WTC11 (cell line): ENCODE results near the gene GPR108.

Source experiments
- ETV6 ChIP-seq: sonication (generic); formaldehyde crosslinking; IDR thresholded peaks from 2 replicates; pipeline ENCODE4 v1.8.1; 2022; ENCODE audit warnings: mild to moderate bottlenecking, missing genetic modification reagents
- IRF2 ChIP-seq: sonication (generic); formaldehyde crosslinking; IDR thresholded peaks from 2 replicates; pipeline ENCODE4 v1.8.0; 2022; ENCODE audit warnings: low read depth, missing genetic modification reagents, borderline replicate concordance
- KAT7 ChIP-seq: sonication (generic); formaldehyde crosslinking; IDR thresholded peaks from 2 replicates; pipeline ENCODE4 v1.8.1; 2023; ENCODE audit warnings: missing genetic modification reagents, mild to moderate bottlenecking, borderline replicate concordance
- NFATC4 ChIP-seq: fragments of 250-450 bp; sonication (Bioruptor Pico); IDR thresholded peaks from 2 replicates; pipeline ENCODE4 v1.9.0; 2021; ENCODE audit warnings: mild to moderate bottlenecking
- NR3C1 ChIP-seq: sonication (generic); formaldehyde crosslinking; conservative IDR thresholded peaks from 2 replicates; pipeline ENCODE4 v1.8.1; 2023; ENCODE audit warnings: low read depth, mild to moderate bottlenecking, missing genetic modification reagents
- TCF7 ChIP-seq: sonication (generic); formaldehyde crosslinking; IDR thresholded peaks from 2 replicates; pipeline ENCODE4 v1.8.0; 2022; ENCODE audit warnings: mild to moderate bottlenecking, low read depth, missing genetic modification reagents, moderate library complexity
- ZNF232 ChIP-seq: sonication (generic); formaldehyde crosslinking; IDR thresholded peaks from 2 replicates; pipeline ENCODE4 v1.8.0; 2022; ENCODE audit warnings: mild to moderate bottlenecking, missing genetic modification reagents
- TF ChIP-seq, protein P1 (sequence below): fragments of 200-600 bp; IDR thresholded peaks from 2 replicates; pipeline ENCODE4 v1.8.0; 2022; ENCODE audit warnings: antibody characterized with exemption
- TF ChIP-seq, protein P2 (sequence below): sonication (generic); formaldehyde crosslinking; IDR thresholded peaks from 2 replicates; pipeline ENCODE4 v1.8.0; 2023; ENCODE audit warnings: missing genetic modification reagents
- TF ChIP-seq, protein P3 (sequence below): sonication (generic); formaldehyde crosslinking; IDR thresholded peaks from 2 replicates; pipeline ENCODE4 v1.8.1; 2023; ENCODE audit warnings: mild to moderate bottlenecking, missing genetic modification reagents
- TF ChIP-seq, protein P4 (sequence below): fragments of 250-450 bp; sonication (Bioruptor Pico); conservative IDR thresholded peaks from 2 replicates; pipeline ENCODE4 v1.9.0; 2021; ENCODE audit warnings: mild to moderate bottlenecking
- TF ChIP-seq, protein P5 (sequence below): sonication (generic); formaldehyde crosslinking; IDR thresholded peaks from 2 replicates; pipeline ENCODE4 v1.8.1; 2022; ENCODE audit warnings: missing genetic modification reagents, borderline replicate concordance
- TF ChIP-seq, protein P6 (sequence below): sonication (generic); formaldehyde crosslinking; IDR thresholded peaks from 2 replicates; pipeline ENCODE4 v1.8.0; 2023; ENCODE audit warnings: mild to moderate bottlenecking, missing genetic modification reagents
- TF ChIP-seq, protein P7 (sequence below): sonication (generic); formaldehyde crosslinking; IDR thresholded peaks from 2 replicates; pipeline ENCODE4 v1.8.1; 2023; ENCODE audit warnings: mild to moderate bottlenecking, missing genetic modification reagents, moderate library complexity

DNA sequence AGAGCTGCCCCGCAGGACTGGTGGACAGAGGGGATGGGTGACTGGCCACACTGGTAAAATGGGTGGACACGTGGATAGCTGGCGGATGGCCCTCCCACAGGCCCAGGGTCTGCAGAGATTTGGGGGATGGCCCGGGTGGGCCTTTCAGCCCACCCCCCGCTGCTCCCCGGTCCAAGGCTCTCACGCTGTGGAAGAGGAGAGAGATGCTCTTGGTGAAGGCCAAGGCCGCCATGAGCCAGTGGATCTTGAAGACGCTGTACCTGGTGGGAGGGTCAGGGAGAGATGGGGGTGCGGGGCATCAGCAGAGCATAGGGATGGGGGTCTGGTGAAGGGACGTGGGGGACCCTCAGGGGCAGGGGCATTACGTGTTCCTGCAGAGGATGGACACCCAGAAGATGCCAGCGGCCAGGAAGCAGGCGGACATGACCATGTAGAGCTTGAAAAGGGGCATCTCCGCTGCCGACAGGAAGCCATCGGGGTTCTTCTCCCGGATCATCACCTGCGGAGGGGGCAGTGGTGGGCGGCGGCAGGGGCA is 4.5 kb downstream of the GPR108 start:
- TF ChIP-seq, protein P1, sequence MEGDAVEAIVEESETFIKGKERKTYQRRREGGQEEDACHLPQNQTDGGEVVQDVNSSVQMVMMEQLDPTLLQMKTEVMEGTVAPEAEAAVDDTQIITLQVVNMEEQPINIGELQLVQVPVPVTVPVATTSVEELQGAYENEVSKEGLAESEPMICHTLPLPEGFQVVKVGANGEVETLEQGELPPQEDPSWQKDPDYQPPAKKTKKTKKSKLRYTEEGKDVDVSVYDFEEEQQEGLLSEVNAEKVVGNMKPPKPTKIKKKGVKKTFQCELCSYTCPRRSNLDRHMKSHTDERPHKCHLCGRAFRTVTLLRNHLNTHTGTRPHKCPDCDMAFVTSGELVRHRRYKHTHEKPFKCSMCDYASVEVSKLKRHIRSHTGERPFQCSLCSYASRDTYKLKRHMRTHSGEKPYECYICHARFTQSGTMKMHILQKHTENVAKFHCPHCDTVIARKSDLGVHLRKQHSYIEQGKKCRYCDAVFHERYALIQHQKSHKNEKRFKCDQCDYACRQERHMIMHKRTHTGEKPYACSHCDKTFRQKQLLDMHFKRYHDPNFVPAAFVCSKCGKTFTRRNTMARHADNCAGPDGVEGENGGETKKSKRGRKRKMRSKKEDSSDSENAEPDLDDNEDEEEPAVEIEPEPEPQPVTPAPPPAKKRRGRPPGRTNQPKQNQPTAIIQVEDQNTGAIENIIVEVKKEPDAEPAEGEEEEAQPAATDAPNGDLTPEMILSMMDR = no peak
- no peak for TF ChIP-seq IRF2
- no peak for TF ChIP-seq NFATC4 (CRISPR knock-in tag)
- TF ChIP-seq, protein P2, sequence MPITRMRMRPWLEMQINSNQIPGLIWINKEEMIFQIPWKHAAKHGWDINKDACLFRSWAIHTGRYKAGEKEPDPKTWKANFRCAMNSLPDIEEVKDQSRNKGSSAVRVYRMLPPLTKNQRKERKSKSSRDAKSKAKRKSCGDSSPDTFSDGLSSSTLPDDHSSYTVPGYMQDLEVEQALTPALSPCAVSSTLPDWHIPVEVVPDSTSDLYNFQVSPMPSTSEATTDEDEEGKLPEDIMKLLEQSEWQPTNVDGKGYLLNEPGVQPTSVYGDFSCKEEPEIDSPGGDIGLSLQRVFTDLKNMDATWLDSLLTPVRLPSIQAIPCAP (CRISPR knock-in tag) = no peak
- TF ChIP-seq, protein P3, sequence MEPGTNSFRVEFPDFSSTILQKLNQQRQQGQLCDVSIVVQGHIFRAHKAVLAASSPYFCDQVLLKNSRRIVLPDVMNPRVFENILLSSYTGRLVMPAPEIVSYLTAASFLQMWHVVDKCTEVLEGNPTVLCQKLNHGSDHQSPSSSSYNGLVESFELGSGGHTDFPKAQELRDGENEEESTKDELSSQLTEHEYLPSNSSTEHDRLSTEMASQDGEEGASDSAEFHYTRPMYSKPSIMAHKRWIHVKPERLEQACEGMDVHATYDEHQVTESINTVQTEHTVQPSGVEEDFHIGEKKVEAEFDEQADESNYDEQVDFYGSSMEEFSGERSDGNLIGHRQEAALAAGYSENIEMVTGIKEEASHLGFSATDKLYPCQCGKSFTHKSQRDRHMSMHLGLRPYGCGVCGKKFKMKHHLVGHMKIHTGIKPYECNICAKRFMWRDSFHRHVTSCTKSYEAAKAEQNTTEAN (CRISPR knock-in tag) = no peak
- TF ChIP-seq ETV6 (CRISPR knock-in tag) = no peak
- TF ChIP-seq, protein P4, sequence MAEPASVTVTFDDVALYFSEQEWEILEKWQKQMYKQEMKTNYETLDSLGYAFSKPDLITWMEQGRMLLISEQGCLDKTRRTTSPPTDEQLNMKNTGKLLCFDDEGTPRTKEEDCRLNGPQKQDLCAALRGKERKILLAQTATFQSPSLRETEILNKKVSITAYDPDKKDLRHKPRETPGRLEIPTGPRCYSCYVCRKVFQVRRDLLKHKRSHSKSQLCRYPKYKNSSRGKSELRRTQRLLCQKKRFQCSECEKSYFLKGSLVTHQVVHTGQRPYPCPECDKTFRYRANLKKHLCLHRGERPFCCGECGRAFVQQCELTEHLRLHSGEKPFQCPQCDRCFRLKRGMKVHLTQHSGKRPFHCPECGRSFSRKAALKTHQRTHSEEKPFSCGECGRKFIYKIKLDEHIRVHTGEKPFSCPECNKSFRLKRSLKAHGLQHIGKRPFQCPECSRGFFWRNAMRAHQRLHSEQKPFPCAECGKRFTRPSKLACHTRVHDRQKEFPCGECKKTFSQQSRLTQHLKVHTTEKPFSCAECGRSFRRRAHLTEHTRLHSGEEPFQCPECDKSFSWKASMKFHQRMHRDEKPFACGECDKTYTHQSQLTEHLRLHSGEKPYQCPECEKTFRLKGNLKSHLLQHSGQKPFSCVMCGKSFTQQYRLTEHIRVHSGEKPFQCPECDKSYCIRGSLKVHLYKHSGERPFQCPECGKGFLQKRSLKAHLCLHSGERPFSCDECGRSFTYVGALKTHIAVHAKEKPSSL = no peak
- no peak for TF ChIP-seq TCF7 (CRISPR knock-in tag)
- TF ChIP-seq, protein P5, sequence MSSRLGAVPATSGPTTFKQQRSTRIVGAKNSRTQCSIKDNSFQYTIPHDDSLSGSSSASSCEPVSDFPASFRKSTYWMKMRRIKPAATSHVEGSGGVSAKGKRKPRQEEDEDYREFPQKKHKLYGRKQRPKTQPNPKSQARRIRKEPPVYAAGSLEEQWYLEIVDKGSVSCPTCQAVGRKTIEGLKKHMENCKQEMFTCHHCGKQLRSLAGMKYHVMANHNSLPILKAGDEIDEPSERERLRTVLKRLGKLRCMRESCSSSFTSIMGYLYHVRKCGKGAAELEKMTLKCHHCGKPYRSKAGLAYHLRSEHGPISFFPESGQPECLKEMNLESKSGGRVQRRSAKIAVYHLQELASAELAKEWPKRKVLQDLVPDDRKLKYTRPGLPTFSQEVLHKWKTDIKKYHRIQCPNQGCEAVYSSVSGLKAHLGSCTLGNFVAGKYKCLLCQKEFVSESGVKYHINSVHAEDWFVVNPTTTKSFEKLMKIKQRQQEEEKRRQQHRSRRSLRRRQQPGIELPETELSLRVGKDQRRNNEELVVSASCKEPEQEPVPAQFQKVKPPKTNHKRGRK (CRISPR knock-in tag) = no peak
- TF ChIP-seq, protein P6, sequence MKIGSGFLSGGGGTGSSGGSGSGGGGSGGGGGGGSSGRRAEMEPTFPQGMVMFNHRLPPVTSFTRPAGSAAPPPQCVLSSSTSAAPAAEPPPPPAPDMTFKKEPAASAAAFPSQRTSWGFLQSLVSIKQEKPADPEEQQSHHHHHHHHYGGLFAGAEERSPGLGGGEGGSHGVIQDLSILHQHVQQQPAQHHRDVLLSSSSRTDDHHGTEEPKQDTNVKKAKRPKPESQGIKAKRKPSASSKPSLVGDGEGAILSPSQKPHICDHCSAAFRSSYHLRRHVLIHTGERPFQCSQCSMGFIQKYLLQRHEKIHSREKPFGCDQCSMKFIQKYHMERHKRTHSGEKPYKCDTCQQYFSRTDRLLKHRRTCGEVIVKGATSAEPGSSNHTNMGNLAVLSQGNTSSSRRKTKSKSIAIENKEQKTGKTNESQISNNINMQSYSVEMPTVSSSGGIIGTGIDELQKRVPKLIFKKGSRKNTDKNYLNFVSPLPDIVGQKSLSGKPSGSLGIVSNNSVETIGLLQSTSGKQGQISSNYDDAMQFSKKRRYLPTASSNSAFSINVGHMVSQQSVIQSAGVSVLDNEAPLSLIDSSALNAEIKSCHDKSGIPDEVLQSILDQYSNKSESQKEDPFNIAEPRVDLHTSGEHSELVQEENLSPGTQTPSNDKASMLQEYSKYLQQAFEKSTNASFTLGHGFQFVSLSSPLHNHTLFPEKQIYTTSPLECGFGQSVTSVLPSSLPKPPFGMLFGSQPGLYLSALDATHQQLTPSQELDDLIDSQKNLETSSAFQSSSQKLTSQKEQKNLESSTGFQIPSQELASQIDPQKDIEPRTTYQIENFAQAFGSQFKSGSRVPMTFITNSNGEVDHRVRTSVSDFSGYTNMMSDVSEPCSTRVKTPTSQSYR (CRISPR knock-in tag) = no peak
- no peak for TF ChIP-seq ZNF232 (CRISPR knock-in tag)
- no peak for TF ChIP-seq KAT7 (CRISPR knock-in tag)
- TF ChIP-seq NR3C1 (CRISPR knock-in tag) = no peak
- TF ChIP-seq, protein P7, sequence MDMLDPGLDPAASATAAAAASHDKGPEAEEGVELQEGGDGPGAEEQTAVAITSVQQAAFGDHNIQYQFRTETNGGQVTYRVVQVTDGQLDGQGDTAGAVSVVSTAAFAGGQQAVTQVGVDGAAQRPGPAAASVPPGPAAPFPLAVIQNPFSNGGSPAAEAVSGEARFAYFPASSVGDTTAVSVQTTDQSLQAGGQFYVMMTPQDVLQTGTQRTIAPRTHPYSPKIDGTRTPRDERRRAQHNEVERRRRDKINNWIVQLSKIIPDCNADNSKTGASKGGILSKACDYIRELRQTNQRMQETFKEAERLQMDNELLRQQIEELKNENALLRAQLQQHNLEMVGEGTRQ (CRISPR knock-in tag) = no peak
